ENCODE results near the gene FNTB.

DNA sequence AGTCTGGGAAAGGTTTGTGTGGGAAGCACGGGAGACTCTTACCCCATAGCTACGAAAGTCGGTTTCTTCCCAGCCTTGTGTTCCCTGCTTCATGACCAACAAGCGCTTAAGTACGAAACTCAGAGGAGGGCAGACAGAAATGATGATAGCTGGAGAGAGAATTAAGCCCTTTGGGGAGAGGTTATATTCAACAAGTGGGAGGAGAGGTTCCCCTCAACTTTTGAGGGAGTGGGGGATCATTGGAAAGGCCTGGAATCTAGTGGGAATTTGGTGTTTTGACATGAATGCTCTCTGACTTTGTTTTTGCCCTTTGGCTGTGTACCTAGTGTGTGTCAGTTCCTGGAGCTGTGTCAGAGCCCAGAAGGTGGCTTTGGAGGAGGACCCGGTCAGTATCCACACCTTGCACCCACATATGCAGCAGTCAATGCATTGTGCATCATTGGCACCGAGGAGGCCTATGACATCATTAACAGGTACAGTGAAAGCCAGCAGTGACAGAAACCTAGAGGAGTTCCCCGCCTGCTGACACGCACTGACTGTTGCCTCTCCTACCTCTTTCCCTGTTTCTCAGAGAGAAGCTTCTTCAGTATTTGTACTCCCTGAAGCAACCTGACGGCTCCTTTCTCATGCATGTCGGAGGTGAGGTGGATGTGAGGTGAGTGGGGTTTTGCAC lies 40.6 kb downstream of the FNTB start:
- TF ChIP-seq, protein P1, sequence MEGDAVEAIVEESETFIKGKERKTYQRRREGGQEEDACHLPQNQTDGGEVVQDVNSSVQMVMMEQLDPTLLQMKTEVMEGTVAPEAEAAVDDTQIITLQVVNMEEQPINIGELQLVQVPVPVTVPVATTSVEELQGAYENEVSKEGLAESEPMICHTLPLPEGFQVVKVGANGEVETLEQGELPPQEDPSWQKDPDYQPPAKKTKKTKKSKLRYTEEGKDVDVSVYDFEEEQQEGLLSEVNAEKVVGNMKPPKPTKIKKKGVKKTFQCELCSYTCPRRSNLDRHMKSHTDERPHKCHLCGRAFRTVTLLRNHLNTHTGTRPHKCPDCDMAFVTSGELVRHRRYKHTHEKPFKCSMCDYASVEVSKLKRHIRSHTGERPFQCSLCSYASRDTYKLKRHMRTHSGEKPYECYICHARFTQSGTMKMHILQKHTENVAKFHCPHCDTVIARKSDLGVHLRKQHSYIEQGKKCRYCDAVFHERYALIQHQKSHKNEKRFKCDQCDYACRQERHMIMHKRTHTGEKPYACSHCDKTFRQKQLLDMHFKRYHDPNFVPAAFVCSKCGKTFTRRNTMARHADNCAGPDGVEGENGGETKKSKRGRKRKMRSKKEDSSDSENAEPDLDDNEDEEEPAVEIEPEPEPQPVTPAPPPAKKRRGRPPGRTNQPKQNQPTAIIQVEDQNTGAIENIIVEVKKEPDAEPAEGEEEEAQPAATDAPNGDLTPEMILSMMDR (conservative IDR thresholded peaks at IDR 0.05 in 1 of 2, IDR thresholded peaks at IDR 0.05 in 1 of 2; ENCODE audit: extremely low read depth in 1 of 2, insufficient read depth in 1 of 2, low read depth in 1 of 2, low read length in 2 of 2) = no peak
- TF ChIP-seq EZH2 (IDR thresholded peaks at IDR 0.05; ENCODE audit: borderline replicate concordance, low read length) = no peak

Data from mammary epithelial cell (primary cell).